NCI-H2029 treated with DMSO at 0.1 percent for 48 hours (cell line): ENCODE data around the gene FAM98C.
"Not testable (repeated sequence)": the region's sequence is repeated elsewhere in the genome, so short reads cannot be mapped to it uniquely, and the experiment has no call there.

Experiments
- DNase-seq: peaks from one replicate; lab custom pipeline; 2025; lab: John Stamatoyannopoulos, UW

Gene FAM98C

GRCh38 chr19:38399081-38399480 is 3.8 kb upstream of the FAM98C start:
- no peak for DNase-seq

- DNase-seq: no peak
Observed at GRCh38 chr19:38399537-38399936, 3.4 kb upstream of the FAM98C start.

- no peak for DNase-seq
Observed at GRCh38 chr19:38400361-38400760, 2.5 kb upstream of the FAM98C start.

- DNase-seq: no peak
Observed at GRCh38 chr19:38401148-38401547, 1.7 kb upstream of the FAM98C start.

- DNase-seq: no peak
Observed at GRCh38 chr19:38402623-38402966, 298 bp upstream of the FAM98C start.

GRCh38 chr19:38404858-38405257 is 2.0 kb downstream of the FAM98C start:
- DNase-seq: no peak

GRCh38 chr19:38405276-38405675 is 2.4 kb downstream of the FAM98C start:
- no peak for DNase-seq

GRCh38 chr19:38409631-38410133 is 6.8 kb downstream of the FAM98C start:
- no peak for DNase-seq

- DNase-seq: not testable (repeated sequence)
Observed at GRCh38 chr19:38410407-38410806, 7.5 kb downstream of the FAM98C start.

GRCh38 chr19:38411041-38411712 is 8.3 kb downstream of the FAM98C start:
- no peak for DNase-seq

GRCh38 chr19:38411898-38412297 is 9.0 kb downstream of the FAM98C start:
- not testable (repeated sequence) for DNase-seq

GRCh38 chr19:38412491-38412890 is 9.6 kb downstream of the FAM98C start:
- DNase-seq: no peak

GRCh38 chr19:38412961-38413360 is 10.1 kb downstream of the FAM98C start:
- DNase-seq: no peak

GRCh38 chr19:38413416-38413815 is 10.5 kb downstream of the FAM98C start:
- DNase-seq: no peak

GRCh38 chr19:38417146-38417543 is 14.3 kb downstream of the FAM98C start:
- DNase-seq: no peak

- no peak for DNase-seq
Observed at GRCh38 chr19:38417544-38418506, 14.9 kb downstream of the FAM98C start.

GRCh38 chr19:38420935-38421334 is 18.0 kb downstream of the FAM98C start:
- DNase-seq: no peak

- DNase-seq: no peak
Observed at GRCh38 chr19:38421856-38422255, 19.0 kb downstream of the FAM98C start.

GRCh38 chr19:38422438-38422837 is 19.5 kb downstream of the FAM98C start:
- DNase-seq: no peak

- DNase-seq: no peak
Observed at GRCh38 chr19:38424272-38424671, 21.4 kb downstream of the FAM98C start.

- no peak for DNase-seq
Observed at GRCh38 chr19:38425222-38425809, 22.4 kb downstream of the FAM98C start.

GRCh38 chr19:38425810-38426466 is 23.0 kb downstream of the FAM98C start, which contains the start of gene RASGRP4:
Gene RASGRP4, minus strand, starts transcription at chr19:38426219. Its CDS starts 128 bp downstream, at chr19:38426091.
- DNase-seq: no peak
